NK-92 (cell line): ENCODE results near the gene CACNA1C.

Experiments used
- DNase-seq: peaks from one replicate; lab custom pipeline; 2025; ENCODE audit not compliant: unreplicated experiment; lab: John Stamatoyannopoulos, UW

The CACNA1C gene

DNA sequence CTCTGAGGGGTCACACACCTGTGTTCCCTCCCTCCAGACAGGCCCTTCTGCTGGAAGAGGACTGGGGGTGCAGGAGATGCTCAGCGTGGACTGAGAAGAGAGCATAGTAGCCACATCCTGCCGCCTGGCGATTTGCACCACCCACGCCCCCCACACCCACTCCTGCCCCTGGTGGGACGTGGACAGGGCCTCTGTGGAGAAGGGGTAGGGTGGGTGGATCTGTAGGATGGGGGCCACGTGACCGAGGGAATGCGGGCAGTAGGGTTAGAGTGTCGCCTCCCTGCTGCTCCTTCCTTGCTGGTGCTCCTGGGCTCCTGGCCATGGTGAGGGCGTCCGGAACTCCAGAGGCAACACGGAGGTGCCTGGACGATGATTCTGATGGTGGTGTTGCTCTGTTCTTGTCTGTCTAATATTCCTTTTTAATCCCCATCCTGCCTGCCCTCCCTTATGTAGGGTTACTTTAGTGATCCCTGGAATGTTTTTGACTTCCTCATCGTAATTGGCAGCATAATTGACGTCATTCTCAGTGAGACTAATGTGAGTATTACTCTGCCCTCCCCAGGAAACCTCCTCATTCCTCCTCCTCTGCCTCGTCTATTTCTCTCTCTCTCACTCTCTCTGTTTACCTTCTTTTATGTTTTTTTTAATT lies 580.5 kb downstream of the CACNA1C start:
- no peak for DNase-seq

- no peak for DNase-seq
Observed at GRCh38 chr12:2633825-2634200, 581.0 kb downstream of the CACNA1C start.

GRCh38 chr12:2634471-2634870 lies 581.7 kb downstream of the CACNA1C start:
- DNase-seq = no peak

GRCh38 chr12:2636741-2637340 lies 584.1 kb downstream of the CACNA1C start:
- DNase-seq = no peak

GRCh38 chr12:2637371-2637770 lies 584.6 kb downstream of the CACNA1C start:
- no peak for DNase-seq

DNA sequence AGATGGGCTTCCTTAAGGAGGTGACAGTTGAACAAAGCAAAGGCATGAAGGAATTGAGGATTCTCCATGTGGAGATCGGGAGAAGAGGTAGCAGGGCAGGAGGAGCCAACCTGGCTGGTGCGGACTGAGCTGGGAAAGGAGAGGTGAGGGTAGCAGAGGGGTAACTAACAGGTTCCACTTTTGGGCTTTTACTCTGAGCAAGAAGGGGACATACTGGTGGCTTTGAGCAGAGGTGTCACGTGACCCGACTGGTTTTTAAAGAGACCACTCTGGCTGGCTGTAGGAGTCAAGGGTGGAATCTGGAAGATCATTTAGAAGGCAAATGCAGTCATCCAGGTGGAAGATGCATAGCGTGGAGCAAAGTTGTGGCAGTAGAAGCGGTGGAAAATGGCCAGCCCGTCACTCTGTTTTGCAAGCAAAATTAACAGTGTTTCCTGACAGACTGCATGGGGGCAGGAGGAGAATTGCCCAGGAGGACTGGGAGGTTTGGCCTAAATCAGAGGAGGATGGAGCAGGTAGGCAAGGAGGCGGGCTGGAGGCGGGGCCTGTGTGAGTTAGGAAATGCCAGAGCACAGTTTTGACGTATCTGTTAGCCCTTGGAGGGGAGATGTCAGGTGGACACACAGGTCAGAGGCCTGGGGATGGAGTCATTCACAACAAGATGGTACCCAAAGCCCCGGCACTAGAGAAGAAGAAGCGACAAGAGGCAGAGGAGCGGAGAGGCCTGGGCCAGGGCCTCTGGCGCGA lies 585.7 kb downstream of the CACNA1C start:
- DNase-seq = no peak

DNA sequence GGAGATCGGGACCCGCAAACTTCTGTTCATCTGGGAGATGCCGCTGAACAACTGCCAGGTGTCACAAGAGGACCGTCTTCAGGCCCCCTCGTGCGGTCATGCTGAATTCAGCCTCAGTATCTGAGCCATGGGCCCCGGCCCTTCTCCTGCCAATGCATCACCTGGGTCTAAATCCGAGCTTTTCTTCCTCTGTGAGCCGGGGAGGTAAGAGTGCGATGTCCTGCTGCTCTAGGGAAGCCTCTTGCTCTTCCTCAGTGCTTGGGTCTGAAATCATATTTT lies 586.2 kb downstream of the CACNA1C start:
- DNase-seq = no peak

DNA sequence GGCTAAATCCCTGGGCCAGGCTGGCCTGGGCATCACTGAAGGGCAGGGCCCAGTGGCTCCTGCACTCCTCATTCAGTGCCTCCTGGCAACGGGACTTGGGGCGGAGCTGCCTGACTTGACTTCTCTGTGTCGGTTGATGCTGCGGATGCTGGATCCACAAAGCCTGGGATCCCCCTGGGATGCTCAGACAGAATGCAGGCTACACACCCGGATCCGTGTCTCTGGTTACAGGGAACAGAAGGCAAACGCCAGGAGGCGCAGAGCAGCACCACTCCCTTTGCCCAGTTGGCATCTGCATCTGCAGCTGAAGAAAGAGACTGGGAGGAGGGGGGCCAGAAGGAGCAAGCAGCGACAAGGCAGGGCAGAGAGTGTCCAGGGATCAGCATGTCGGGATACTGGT lies 587.5 kb downstream of the CACNA1C start:
- DNase-seq = no peak

DNA sequence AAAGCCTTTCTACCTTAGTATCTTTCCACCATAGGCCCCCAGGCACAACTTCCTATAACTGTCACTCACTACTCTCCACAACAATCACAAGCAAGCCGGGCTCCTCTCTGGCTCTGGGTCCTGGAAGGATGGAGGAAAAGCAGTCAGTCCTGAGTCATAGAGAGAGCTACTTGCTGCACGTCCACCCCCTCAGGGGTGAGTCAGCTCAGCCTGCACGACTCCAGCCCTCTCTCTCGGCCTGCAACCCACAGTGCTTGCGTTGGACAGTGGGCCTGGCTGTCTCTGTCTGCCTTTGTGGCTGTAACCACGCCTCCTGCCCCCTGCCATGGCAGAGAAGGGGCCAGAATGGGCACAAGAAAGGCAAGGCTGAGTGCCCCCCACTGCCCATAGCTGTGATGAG lies 587.9 kb downstream of the CACNA1C start:
- DNase-seq = no peak

- DNase-seq = no peak
Observed at GRCh38 chr12:2641207-2641606, 588.4 kb downstream of the CACNA1C start.

DNA sequence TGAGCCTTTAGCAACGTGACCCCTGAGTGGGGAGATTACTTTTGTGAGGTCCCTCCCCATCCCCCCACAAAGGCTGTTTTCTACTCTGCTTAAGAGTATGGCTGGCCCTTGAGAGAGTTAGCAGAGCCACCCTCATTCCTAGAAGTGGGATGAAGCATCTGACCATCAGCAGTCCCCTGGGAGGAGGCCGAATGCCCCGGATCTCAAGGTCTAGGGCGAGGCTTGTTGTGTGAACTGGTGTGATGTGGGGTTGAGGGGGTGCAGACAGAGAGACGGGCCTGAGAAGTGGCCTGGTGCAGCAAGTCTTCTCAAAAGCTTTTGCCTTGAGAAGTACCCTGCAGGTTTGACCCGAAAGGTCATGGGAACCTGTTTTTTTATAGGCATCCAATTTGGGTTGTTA lies 589.0 kb downstream of the CACNA1C start:
- no peak for DNase-seq

GRCh38 chr12:2642176-2642892 lies 589.5 kb downstream of the CACNA1C start:
- no peak for DNase-seq

DNA sequence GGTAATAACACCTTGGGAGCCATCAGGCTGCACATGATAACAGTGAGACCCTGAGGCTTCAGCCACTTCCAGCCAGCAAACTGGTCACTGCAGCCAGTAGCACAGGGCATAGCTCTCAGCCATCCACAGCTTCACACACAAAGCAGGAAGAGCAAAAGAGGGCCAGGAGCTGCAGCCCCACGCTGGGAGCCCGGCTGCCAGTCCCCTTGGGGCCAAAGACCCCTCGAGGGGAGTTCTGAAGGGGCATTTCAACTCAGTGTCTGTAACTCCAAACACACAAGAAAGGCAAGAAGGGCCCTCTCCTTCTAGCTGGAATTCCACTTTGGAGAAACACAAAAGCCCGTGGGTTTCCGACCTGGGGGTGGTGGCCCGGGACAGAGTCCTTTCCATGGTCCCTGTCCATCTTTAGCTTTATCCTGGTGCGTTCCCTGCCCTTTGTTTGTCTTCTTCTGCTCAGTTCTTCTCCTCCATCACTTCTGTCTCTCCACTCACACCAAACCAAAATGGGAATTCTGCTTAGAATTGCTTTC lies 590.2 kb downstream of the CACNA1C start:
- DNase-seq = no peak

DNA sequence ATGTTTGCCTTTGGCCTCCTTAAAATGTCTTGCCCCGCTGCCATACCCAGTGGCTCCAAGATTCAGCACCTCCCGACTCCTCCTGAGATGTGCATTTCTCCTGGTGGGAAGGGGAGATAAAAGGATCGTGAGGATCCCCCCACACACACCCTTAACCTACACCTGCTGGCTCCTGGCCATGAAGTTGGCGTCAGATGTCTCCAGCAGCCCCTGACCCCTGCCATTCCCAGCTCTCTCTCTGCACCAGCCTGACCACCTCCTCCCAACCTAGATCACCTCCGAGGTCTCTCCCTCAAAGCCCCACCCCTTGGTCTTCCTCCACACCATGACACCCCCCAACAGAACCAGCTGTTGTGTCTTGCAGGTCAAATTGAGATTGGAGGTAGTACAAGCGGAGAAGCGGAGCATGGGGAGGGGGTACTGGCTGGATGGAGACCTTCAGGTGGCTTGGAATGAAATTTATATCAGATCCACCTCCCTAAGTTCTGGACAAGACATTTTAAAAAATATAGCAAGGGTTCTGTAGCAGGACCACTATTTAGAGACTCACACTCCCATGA lies 590.9 kb downstream of the CACNA1C start:
- DNase-seq = no peak

DNA sequence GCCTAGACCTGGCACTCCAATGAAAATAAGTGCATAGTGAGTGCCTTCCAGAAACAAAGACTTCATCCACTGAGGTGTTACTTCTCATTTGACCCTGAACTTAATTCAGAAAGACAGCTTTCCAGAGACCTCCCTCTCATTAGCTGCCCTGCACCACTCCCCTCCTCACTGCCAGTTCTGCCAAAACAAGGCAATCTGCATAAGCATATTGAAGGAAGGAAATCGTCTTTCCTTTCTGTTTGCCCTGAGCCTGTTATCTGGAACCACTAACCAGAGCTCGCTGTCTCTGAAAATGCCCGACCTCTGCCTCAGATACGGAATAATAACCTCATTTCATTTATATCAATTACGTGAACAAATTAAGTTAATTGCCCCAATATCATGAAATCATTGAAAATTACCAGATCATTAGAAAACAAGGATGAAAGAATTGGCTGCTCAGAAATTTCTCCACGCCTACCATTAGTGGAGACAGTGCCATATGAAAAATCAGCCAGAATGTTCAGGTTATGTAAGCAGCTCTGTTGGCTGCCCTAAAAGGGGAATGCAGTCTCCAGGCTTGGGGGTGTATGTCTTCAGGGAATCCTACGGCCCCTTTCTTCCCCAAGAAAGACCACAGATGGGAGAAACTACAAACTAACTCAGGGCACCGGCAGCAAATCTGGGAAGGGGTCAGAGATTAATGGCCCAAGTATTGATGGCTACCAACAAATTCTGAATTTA lies 592.1 kb downstream of the CACNA1C start:
- DNase-seq = no peak

- no peak for DNase-seq
Observed at GRCh38 chr12:2645460-2645859, 592.7 kb downstream of the CACNA1C start.

- no peak for DNase-seq
Observed at GRCh38 chr12:2646341-2646740, 593.6 kb downstream of the CACNA1C start.

- DNase-seq = no peak
Observed at GRCh38 chr12:2647186-2647585, 594.4 kb downstream of the CACNA1C start.

- DNase-seq = no peak
Observed at GRCh38 chr12:2648406-2648805, 595.6 kb downstream of the CACNA1C start.

DNA sequence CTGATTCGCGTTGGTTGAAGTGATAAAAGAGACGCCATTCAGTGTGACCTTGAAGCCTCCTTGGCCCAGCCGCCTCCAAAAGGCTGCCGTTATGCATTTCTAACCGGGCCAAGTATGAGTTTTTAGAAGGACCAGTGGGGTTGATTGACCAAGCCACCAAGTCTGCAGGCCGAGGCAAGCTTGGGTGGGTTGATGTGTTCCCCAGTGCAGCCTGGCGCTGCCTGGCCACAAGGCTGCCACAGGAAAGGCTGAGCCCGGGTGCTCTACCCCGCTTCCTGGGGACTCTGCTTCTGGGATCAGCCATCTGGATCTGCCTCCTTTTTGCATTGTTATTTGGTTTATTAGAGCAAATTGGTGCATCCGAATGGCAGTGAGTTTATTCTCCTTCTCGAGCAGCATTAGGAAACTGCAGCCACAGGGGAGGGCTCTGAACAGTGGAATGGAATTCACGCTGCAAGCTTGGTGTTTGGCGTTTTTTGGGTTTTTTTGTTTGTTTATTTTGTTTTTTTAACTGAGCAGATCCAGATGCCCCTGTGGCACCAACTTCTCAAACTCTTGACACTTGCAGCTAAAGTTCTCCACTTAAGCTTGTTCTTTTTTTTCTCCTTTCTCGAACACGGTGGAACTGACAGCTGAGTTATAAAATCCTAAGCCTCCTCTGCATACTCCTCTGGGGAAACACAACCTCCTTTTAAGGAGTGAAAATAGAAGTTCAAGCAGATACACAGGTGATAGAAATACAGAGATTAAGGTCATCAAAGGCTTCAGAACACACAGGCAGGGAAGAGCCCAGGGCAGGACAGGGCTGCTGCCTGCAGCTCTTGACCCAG lies 596.6 kb downstream of the CACNA1C start:
- no peak for DNase-seq
